HepG2 (cell line): ENCODE results near the gene ANP32B. TPM values are rescaled to one million over a fixed set of nuclear protein-coding genes. Genes with fewer than 3 reads are reported as not detected.

ENCODE experiments used
- ATAC-seq: fragments of 200-7000 bp; cut with Tn5 transposase; 3 replicates; pipeline ENCODE4 v1.9.1; 2020; ENCODE audit warnings: mild to moderate bottlenecking, moderate library complexity
- BruUV-seq: library from RNA; stranded (reverse); fragments of 400-500 nt; replicated peaks from 2 replicates; lab custom pipeline; 2021; lab: Mats Ljungman, UMichigan
- CTCF ChIA-PET: fragments of 300-600 bp; formaldehyde crosslinking; extraction: SDS; loops from one replicate; lab custom pipeline; 2021; ENCODE audit warnings: low total read pairs, inconsistent platforms, low intra/inter-chr PET ratio; lab: Yijun Ruan, JAX
- POLR2A ChIA-PET: fragments of 350-600 bp; sonication (Branson Sonifier 250); formaldehyde crosslinking; loops from one replicate; lab custom pipeline; 2020; ENCODE audit warnings: antibody characterized with exemption, inconsistent platforms; lab: Yijun Ruan, JAX
- DNase-seq: peaks from one replicate; pipeline ENCODE4 v3.0.0-alpha.2; 2015; ENCODE audit warnings: low spot score
- FAIRE-seq: peaks from 3 replicates; lab custom pipeline; 2011; peaks lifted over from hg19 to GRCh38; lab: Jason Lieb, UNC
- H2AFZ ChIP-seq: one replicate; pipeline ENCODE4 v1.6.1; 2011; ENCODE audit warnings: low read length, inconsistent platforms
- H3K27ac ChIP-seq: fragments of 300-600 bp; 3 replicates; pipeline ENCODE4 v1.8.0; 2011; ENCODE audit warnings: mixed run types, mild to moderate bottlenecking, mixed read lengths, low read length, inconsistent platforms; ENCODE audit not compliant: insufficient read depth; ENCODE audit errors: extremely low read length
- H3K27me3 ChIP-seq, 2 experiments: fragments of 200-600 bp in 1 of 2; 2 replicates in 1 of 2; 3 replicates in 1 of 2; pipeline versions ENCODE4 v1.6.0 to v1.8.0; 2011; ENCODE audit warnings: low read length in 2 of 2, mild to moderate bottlenecking in 2 of 2, moderate library complexity in 2 of 2, inconsistent platforms in 1 of 2; ENCODE audit not compliant: insufficient read depth in 2 of 2, control insufficient read depth in 1 of 2
- H3K36me3 ChIP-seq, 2 experiments: fragments of 200-600 bp in 1 of 2; replicated peaks in 1 of 2; 2 replicates in 1 of 2; 3 replicates in 1 of 2; pipeline versions ENCODE4 v1.5.1 to v1.8.0; 2011; ENCODE audit warnings: low read length in 2 of 2, inconsistent platforms in 1 of 2; ENCODE audit not compliant: insufficient read depth in 2 of 2, control insufficient read depth in 1 of 2
- H3K4me1 ChIP-seq: 2 replicates; pipeline ENCODE4 v1.5.1; 2012; ENCODE audit warnings: low read length, inconsistent platforms; ENCODE audit not compliant: insufficient read depth
- H3K4me2 ChIP-seq: 2 replicates; pipeline ENCODE4 v1.6.0; 2011; ENCODE audit warnings: low read depth, low read length, inconsistent platforms
- H3K4me3 ChIP-seq, 3 experiments: fragments of 200-600 bp in 1 of 3; sonication (generic), shearing (Covaris generic) in 1 of 3; replicated peaks in 1 of 3; 2 replicates each; pipeline ENCODE4 v1.5.1; 2011 to 2016; ENCODE audit warnings: low read length in 3 of 3, inconsistent platforms in 2 of 3, low read depth in 2 of 3, mild to moderate bottlenecking in 2 of 3, control low read depth in 1 of 3, mixed read lengths in 1 of 3; ENCODE audit not compliant: insufficient read depth in 1 of 3
- H3K79me2 ChIP-seq: one replicate; pipeline ENCODE4 v1.6.1; 2011; ENCODE audit warnings: low read length, inconsistent platforms; ENCODE audit not compliant: insufficient read depth
- H3K9ac ChIP-seq: 2 replicates; pipeline ENCODE4 v1.6.0; 2011; ENCODE audit warnings: mild to moderate bottlenecking, low read depth, low read length, inconsistent platforms; ENCODE audit not compliant: insufficient read depth
- H3K9me3 ChIP-seq: 2 replicates; pipeline ENCODE4 v1.5.1; 2012; ENCODE audit warnings: mild to moderate bottlenecking, low read length
- H4K20me1 ChIP-seq: 2 replicates; pipeline ENCODE4 v1.6.0; 2011; ENCODE audit warnings: inconsistent platforms, mild to moderate bottlenecking, low read length, moderate library complexity; ENCODE audit not compliant: insufficient read depth
- DNMT1 ChIP-seq: sonication (generic); formaldehyde crosslinking; IDR thresholded peaks from 2 replicates; pipeline ENCODE4 v1.5.1; 2020; ENCODE audit warnings: mild to moderate bottlenecking, missing genetic modification reagents
- KLF6 ChIP-seq: IDR thresholded peaks from 2 replicates; pipeline ENCODE4 v1.8.0; 2016; ENCODE audit warnings: missing biosample characterization, missing genetic modification reagents
- PAX8 ChIP-seq: sonication (generic); formaldehyde crosslinking; IDR thresholded peaks from 2 replicates; pipeline ENCODE4 v1.8.0; 2022; ENCODE audit warnings: mild to moderate bottlenecking, missing genetic modification reagents, borderline replicate concordance
- POLR2AphosphoS2 ChIP-seq: IDR thresholded peaks from 2 replicates; pipeline ENCODE4 v1.6.1; 2011; ENCODE audit warnings: low read depth, low read length, improper control_type of control experiment
- SOX6 ChIP-seq, 2 experiments: fragments of 450-650 bp in 1 of 2; sonication (generic) in 1 of 2; formaldehyde crosslinking in 1 of 2; IDR thresholded peaks; 2 replicates each; pipeline versions ENCODE4 v1.4.0 to v1.6.1; 2017 to 2020; ENCODE audit warnings: antibody characterized with exemption in 1 of 2, mild to moderate bottlenecking in 1 of 2, missing genetic modification reagents in 1 of 2
- SSRP1 ChIP-seq: IDR thresholded peaks from 2 replicates; pipeline ENCODE4 v1.6.1; 2016; ENCODE audit warnings: control low read depth
- TP53 ChIP-seq: sonication (generic); formaldehyde crosslinking; conservative IDR thresholded peaks from 2 replicates; pipeline ENCODE4 v1.4.0; 2020; ENCODE audit warnings: missing genetic modification reagents
- ZNF318 ChIP-seq: sonication (generic); formaldehyde crosslinking; IDR thresholded peaks from 2 replicates; pipeline ENCODE4 v1.4.0; 2020; ENCODE audit warnings: mild to moderate bottlenecking, missing genetic modification reagents
- ZNF878 ChIP-seq: sonication (generic); formaldehyde crosslinking; IDR thresholded peaks from 2 replicates; pipeline ENCODE4 v1.8.1; 2023; ENCODE audit warnings: mild to moderate bottlenecking, missing genetic modification reagents, moderate library complexity
- WGBS: methylation state at CpG from one replicate; pipeline ENCODE4 v1.1.6; 2017; ENCODE audit warnings: low lambda C conversion rate; 5-methylcytosine and 5-hydroxymethylcytosine counted together
- in situ Hi-C: cut with HindIII; loops from 2 replicates; pipeline ENCODE4 v1.10.0; 2017; ENCODE audit warnings: low pct_unique_long_range_greater_than_20kb; ENCODE audit not compliant: extremely low pct_ligation_motif_present
- intact Hi-C: fragments of 100-400 bp; cut with micrococcal nuclease; formaldehyde crosslinking; loops from one replicate; pipeline ENCODE4 v1.10.0; 2022; ENCODE audit not compliant: unreplicated experiment
- polyA plus RNA-seq, 8 experiments: library from polyadenylated mRNA; depleted of rRNA in 3 of 8; stranded (reverse) in 7 of 8; unstranded in 1 of 8; fragments of >200 nt; fragmentation: Illumina TruSeq in 4 of 8; extraction: Trizol in 4 of 8; gene quantifications; 2 replicates each; pipeline versions ENCODE4 v1.2.1 to v1.2.3, GENCODE V29; 2011 to 2016; ENCODE audit warnings: low read depth in 4 of 8, missing spikeins in 1 of 8, mixed read lengths in 1 of 8; ENCODE audit not compliant: insufficient read depth in 1 of 8
- total RNA-seq, 5 experiments: library from RNA; depleted of rRNA; stranded (reverse); fragments of >200 nt; fragmentation: Illumina TruSeq; extraction: Trizol; gene quantifications; 2 replicates each; pipeline ENCODE4 v1.2.3, GENCODE V29; 2016; ENCODE audit warnings: low read depth in 1 of 5

ANP32B gene
- total and polyA plus RNA-seq, 2 of the 13 experiments (the other 11 are each of a cell fraction or from before 2014, with no cell fraction given): 22.1 to 37.5 TPM

- intact Hi-C loops: no loop called here
- BruUV-seq: no TSS peak
- TF ChIP-seq PAX8 (no peak), KLF6 (CRISPR knock-in tag) (no peak), POLR2AphosphoS2 (no peak), ZNF878 (no peak), SOX6 (IDR thresholded peaks at IDR 0.05) (no peak), SOX6 (CRISPR knock-in tag; IDR thresholded peaks at IDR 0.05) (no peak), TP53 (no peak), DNMT1 (CRISPR knock-in tag) (no peak), ZNF318 (CRISPR knock-in tag) (no peak), SSRP1 (no peak)
These were observed 48.8 kb downstream of the ANP32B start for GRCh38 chr9:98031935-98032334.

More at GRCh38 chr9:98031935-98032334, 48.8 kb downstream of the ANP32B start:
- Histone ChIP-seq H3K4me3 (no peak overlapping the region), H3K4me2 (no peak overlapping the region), H3K79me2 (no peaks in the 10 kb centered on the region), H3K9ac (no peak overlapping the region), H3K27ac (no peak overlapping the region), H3K36me3 (no peaks in the 10 kb centered on the region), H3K27me3 (no peaks in the 10 kb centered on the region), H2AFZ (no peak overlapping the region), H3K9me3 (no peaks in the 10 kb centered on the region), H3K4me1 (peaks cover 10% of the 10 kb centered on the region; the same call in 1 of the 2 replicates), H4K20me1 (no peaks in the 10 kb centered on the region)
- 55% methylated on average over 1 of the region's 1 CpG for WGBS
- ATAC-seq (no peak), DNase-seq (no peak), FAIRE-seq (no peak)
- ChIA-PET CTCF (no interaction called here), POLR2A (no interaction called here)
- in situ Hi-C loops: loop anchor here (10.0 kb wide), 1 partner anchor 107 kb away; the partner anchor contains the start of gene TRMO
